ENCODE data around the gene KCTD7. TPM values are rescaled to one million over a fixed set of nuclear protein-coding genes. Genes with fewer than 3 reads are reported as not detected.
"Not testable (repeated sequence)": the region's sequence is repeated elsewhere in the genome, so short reads cannot be mapped to it uniquely, and the experiment has no call there.

The KCTD7 gene
- total RNA-seq, 1 experiment from 2014 or later, result 3.9 TPM

- ATAC-seq (no peak), DNase-seq (ENCODE audit: low read depth, low spot score) (no peak)
- ChIA-PET RAD21 (ENCODE audit: low non-redundant PET in 1 of 2, low total read pairs in 2 of 2, uncharacterized antibody in 2 of 2, unreplicated experiment in 2 of 2) (interaction anchor here in 1 of 2 experiments (0.7 kb wide), 1 partner anchor 117 kb away, joined by 3 read pairs; no protein-coding TSS in a partner anchor), CTCF (no interaction called here), POLR2A (no interaction called here)
- Histone ChIP-seq H3K4me1 (ENCODE audit: control insufficient read depth in 1 of 2, insufficient read depth in 2 of 2, low read length in 2 of 2) (peaks cover 8 to 9% of the 10 kb centered on the region in 2 experiments), H3K79me2 (ENCODE audit: insufficient read depth, low read length) (no peaks in the 10 kb centered on the region), H3K9me3 (ENCODE audit: control insufficient read depth in 1 of 2, insufficient read depth in 1 of 2, low read depth in 1 of 2, low read length in 2 of 2) (no peaks in the 10 kb centered on the region), H3K4me2 (ENCODE audit: low read length) (no peak overlapping the region), H3K36me3 (ENCODE audit: control insufficient read depth in 1 of 2, insufficient read depth in 2 of 2, low read length in 2 of 2) (no peaks in the 10 kb centered on the region), H4K20me1 (ENCODE audit: insufficient read depth) (no peaks in the 10 kb centered on the region), H3K9me2 (ENCODE audit: insufficient read depth) (no peaks in the 10 kb centered on the region), H2AFZ (ENCODE audit: low read depth, low read length, poor library complexity, severe bottlenecking) (no peak overlapping the region), H3K27me3 (ENCODE audit: insufficient read depth, low read length) (no peaks in the 10 kb centered on the region), H3K27ac (ENCODE audit: low read depth, low read length) (no peak overlapping the region), H3K9ac (ENCODE audit: low read length) (no peak overlapping the region), H3K4me3 (replicated peaks in 1 of 2; ENCODE audit: low read depth in 1 of 2, low read length in 2 of 2) (no peak overlapping the region)
- TF ChIP-seq SP1 (IDR thresholded peaks at IDR 0.05; ENCODE audit: low read depth), result no peak
- TF ChIP-seq CBX3 (IDR thresholded peaks at IDR 0.05; ENCODE audit: low read depth), result no peak
- TF ChIP-seq EZH2phosphoT487 (IDR thresholded peaks at IDR 0.05; ENCODE audit: borderline replicate concordance), result no peak
- no peak for TF ChIP-seq TCF7L2 (IDR thresholded peaks at IDR 0.05; ENCODE audit: borderline replicate concordance, extremely low read depth, insufficient read depth, insufficient read length)
- no TSS peak for BruUV-seq (replicated peaks)
- intact Hi-C loops (cut with micrococcal nuclease), result no loop called here
These were observed 13.0 kb upstream of the KCTD7 start for GRCh38 chr7:66615699-66616098.

GRCh38 chr7:66617295-66617694, 11.4 kb upstream of the KCTD7 start:
- TF ChIP-seq, protein P1, sequence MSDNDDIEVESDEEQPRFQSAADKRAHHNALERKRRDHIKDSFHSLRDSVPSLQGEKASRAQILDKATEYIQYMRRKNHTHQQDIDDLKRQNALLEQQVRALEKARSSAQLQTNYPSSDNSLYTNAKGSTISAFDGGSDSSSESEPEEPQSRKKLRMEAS (IDR thresholded peaks at IDR 0.05), result no peak
- TF ChIP-seq CEBPB (IDR thresholded peaks at IDR 0.05; ENCODE audit: low read depth), result no peak
- no peak overlapping the region for H3K9ac ChIP-seq (ENCODE audit: low read length)
- no peaks in the 10 kb centered on the region for H3K36me3 ChIP-seq (ENCODE audit: control insufficient read depth in 1 of 2, insufficient read depth in 2 of 2, low read length in 2 of 2)
- no TSS peak for BruUV-seq (replicated peaks)
- RAD21 ChIA-PET (ENCODE audit: low non-redundant PET in 1 of 2, low total read pairs in 2 of 2, uncharacterized antibody in 2 of 2, unreplicated experiment in 2 of 2), result no interaction called here
- H3K4me1 ChIP-seq (ENCODE audit: control insufficient read depth in 1 of 2, insufficient read depth in 2 of 2, low read length in 2 of 2), result peaks cover 8 to 9% of the 10 kb centered on the region in 2 experiments
- no peak for ATAC-seq
- DNase-seq (ENCODE audit: low read depth, low spot score), result no peak
- no peak overlapping the region for H2AFZ ChIP-seq (ENCODE audit: low read depth, low read length, poor library complexity, severe bottlenecking)
- no peaks in the 10 kb centered on the region for H3K9me3 ChIP-seq (ENCODE audit: control insufficient read depth in 1 of 2, insufficient read depth in 1 of 2, low read depth in 1 of 2, low read length in 2 of 2)
- POLR2A ChIA-PET, result interaction anchor here (0.7 to 1.8 kb wide), 2 partner anchors 11 to 13 kb away, joined by 3 to 8 read pairs; no protein-coding TSS in a partner anchor
- no peak overlapping the region for H3K4me2 ChIP-seq (ENCODE audit: low read length)
- no peak overlapping the region for H3K27ac ChIP-seq (ENCODE audit: low read depth, low read length)
- H3K79me2 ChIP-seq (ENCODE audit: insufficient read depth, low read length), result no peaks in the 10 kb centered on the region
- CTCF ChIA-PET, result no interaction called here
- intact Hi-C loops (cut with micrococcal nuclease), result no loop called here
- H3K4me3 ChIP-seq (replicated peaks in 1 of 2; ENCODE audit: low read depth in 1 of 2, low read length in 2 of 2), result no peak overlapping the region
- no peaks in the 10 kb centered on the region for H4K20me1 ChIP-seq (ENCODE audit: insufficient read depth)
- no peaks in the 10 kb centered on the region for H3K9me2 ChIP-seq (ENCODE audit: insufficient read depth)
- no peaks in the 10 kb centered on the region for H3K27me3 ChIP-seq (ENCODE audit: insufficient read depth, low read length)

DNA sequence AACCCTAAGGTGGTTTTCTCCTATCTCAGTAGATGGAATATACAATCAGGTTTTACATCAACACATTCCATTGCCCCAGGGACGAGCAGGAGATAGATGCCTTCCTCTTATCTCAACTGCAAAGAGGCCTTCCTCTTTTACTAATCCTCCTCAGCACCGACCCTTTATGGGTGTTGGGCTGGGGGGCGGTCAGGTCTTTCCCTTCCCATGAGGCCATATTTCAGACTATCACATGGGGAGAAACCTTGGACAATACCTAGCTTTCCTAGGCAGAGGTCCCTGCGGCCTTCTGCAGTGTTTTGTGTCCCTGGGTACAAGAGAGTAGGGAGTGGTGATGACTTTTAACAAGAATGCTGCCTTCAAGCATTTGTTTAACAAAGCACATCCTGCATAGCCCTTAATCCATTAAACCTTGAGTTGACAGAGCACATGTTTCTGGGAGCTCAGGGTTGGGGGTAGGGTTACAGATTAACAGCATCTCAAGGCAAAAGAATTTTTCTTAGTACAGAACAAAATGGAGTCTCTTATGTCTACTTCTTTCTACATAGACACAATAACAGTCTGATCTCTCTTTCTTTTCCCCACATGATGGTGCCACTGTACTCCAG, 9.2 kb upstream of the KCTD7 start:
- RAD21 ChIA-PET (ENCODE audit: low non-redundant PET in 1 of 2, low total read pairs in 2 of 2, uncharacterized antibody in 2 of 2, unreplicated experiment in 2 of 2); H3K9me2 ChIP-seq (ENCODE audit: insufficient read depth); H3K36me3 ChIP-seq (ENCODE audit: control insufficient read depth in 1 of 2, insufficient read depth in 2 of 2, low read length in 2 of 2); H3K9me3 ChIP-seq (ENCODE audit: control insufficient read depth in 1 of 2, insufficient read depth in 1 of 2, low read depth in 1 of 2, low read length in 2 of 2); BruUV-seq (replicated peaks); H2AFZ ChIP-seq (ENCODE audit: low read depth, low read length, poor library complexity, severe bottlenecking); H3K4me1 ChIP-seq (ENCODE audit: control insufficient read depth in 1 of 2, insufficient read depth in 2 of 2, low read length in 2 of 2); intact Hi-C loops (cut with micrococcal nuclease); H3K4me3 ChIP-seq (replicated peaks in 1 of 2; ENCODE audit: low read depth in 1 of 2, low read length in 2 of 2); H3K79me2 ChIP-seq (ENCODE audit: insufficient read depth, low read length); H3K27ac ChIP-seq (ENCODE audit: low read depth, low read length); H3K27me3 ChIP-seq (ENCODE audit: insufficient read depth, low read length); ATAC-seq; H3K4me2 ChIP-seq (ENCODE audit: low read length); H4K20me1 ChIP-seq (ENCODE audit: insufficient read depth); H3K9ac ChIP-seq (ENCODE audit: low read length); DNase-seq (ENCODE audit: low read depth, low spot score); POLR2A ChIA-PET: not testable (repeated sequence)
- CTCF ChIA-PET, result interaction anchor here (1.2 kb wide), 1 partner anchor 9 kb away, joined by 3 read pairs; the partner anchor contains the start of gene KCTD7
